GM19239 (cell line): ENCODE data around the gene MRPL23.

ENCODE experiments used
- DNase-seq: peaks from one replicate; pipeline ENCODE4 v3.0.0; 2011; ENCODE audit warnings: low spot score; ENCODE audit not compliant: insufficient read length
- FAIRE-seq: peaks from 2 replicates; lab custom pipeline; 2011; peaks lifted over from hg19 to GRCh38; lab: Jason Lieb, UNC

The MRPL23 gene

GRCh38 chr11:1949922-1950321, 2.8 kb downstream of the MRPL23 start:
- FAIRE-seq, result no peak

GRCh38 chr11:1952806-1953482, 5.8 kb downstream of the MRPL23 start:
- FAIRE-seq, result no peak

More at GRCh38 chr11:1949922-1950321, 2.8 kb downstream of the MRPL23 start:
- no peak for DNase-seq

GRCh38 chr11:1953489-1954266, 6.5 kb downstream of the MRPL23 start:
- no peak for FAIRE-seq

More at GRCh38 chr11:1952806-1953482, 5.8 kb downstream of the MRPL23 start:
- DNase-seq, result no peak

GRCh38 chr11:1958367-1958766, 11.2 kb downstream of the MRPL23 start:
- DNase-seq (no peak), FAIRE-seq (no peak)

More at GRCh38 chr11:1953489-1954266, 6.5 kb downstream of the MRPL23 start:
- no peak for DNase-seq

- no peak for FAIRE-seq
- DNase-seq, result no peak
These were observed 12.7 kb downstream of the MRPL23 start for GRCh38 chr11:1959786-1960185.

- DNase-seq, result no peak
- FAIRE-seq, result no peak
These were observed 16.7 kb downstream of the MRPL23 start for GRCh38 chr11:1963864-1964263.

- DNase-seq, result no peak
- FAIRE-seq, result no peak
These were observed 17.2 kb downstream of the MRPL23 start for GRCh38 chr11:1964348-1964747.

GRCh38 chr11:1964955-1965354, 17.8 kb downstream of the MRPL23 start:
- DNase-seq (no peak), FAIRE-seq (no peak)

- no peak for DNase-seq
These were observed 19.4 kb downstream of the MRPL23 start for GRCh38 chr11:1966531-1966930.

GRCh38 chr11:1967641-1968225, 20.6 kb downstream of the MRPL23 start:
- no peak for FAIRE-seq
- no peak for DNase-seq

More at GRCh38 chr11:1966531-1966930, 19.4 kb downstream of the MRPL23 start:
- FAIRE-seq, result no peak

- DNase-seq, result no peak
These were observed 21.4 kb downstream of the MRPL23 start for GRCh38 chr11:1968454-1969002.

GRCh38 chr11:1969035-1969434, 21.9 kb downstream of the MRPL23 start:
- DNase-seq, result no peak
- FAIRE-seq, result no peak

More at GRCh38 chr11:1968454-1969002, 21.4 kb downstream of the MRPL23 start:
- FAIRE-seq, result no peak

- DNase-seq, result no peak
- no peak for FAIRE-seq
These were observed 22.6 kb downstream of the MRPL23 start for GRCh38 chr11:1969776-1970175.

GRCh38 chr11:1970956-1971355, 23.8 kb downstream of the MRPL23 start:
- no peak for DNase-seq
- no peak for FAIRE-seq

- FAIRE-seq, result no peak
- DNase-seq, result no peak
These were observed 28.1 kb downstream of the MRPL23 start for GRCh38 chr11:1975185-1975584.

GRCh38 chr11:1978720-1979473, 31.8 kb downstream of the MRPL23 start:
- DNase-seq (no peak), FAIRE-seq (no peak)

GRCh38 chr11:1979607-1980006, 32.5 kb downstream of the MRPL23 start:
- FAIRE-seq, result no peak
- DNase-seq, result no peak

- DNase-seq (no peak), FAIRE-seq (no peak)
These were observed 35.9 kb downstream of the MRPL23 start for GRCh38 chr11:1982873-1983600.

GRCh38 chr11:1983601-1983961, 36.4 kb downstream of the MRPL23 start:
- DNase-seq, result no peak
- FAIRE-seq, result no peak

GRCh38 chr11:1987024-1987423, 39.9 kb downstream of the MRPL23 start:
- FAIRE-seq, result no peak
- DNase-seq, result no peak
